ENCODE measurements around the gene DENND6A. TPM values are rescaled to one million over a fixed set of nuclear protein-coding genes. Genes with fewer than 3 reads are reported as not detected.
"Not testable (repeated sequence)": the region's sequence is repeated elsewhere in the genome, so short reads cannot be mapped to it uniquely, and the experiment has no call there.

The DENND6A gene, protein sequence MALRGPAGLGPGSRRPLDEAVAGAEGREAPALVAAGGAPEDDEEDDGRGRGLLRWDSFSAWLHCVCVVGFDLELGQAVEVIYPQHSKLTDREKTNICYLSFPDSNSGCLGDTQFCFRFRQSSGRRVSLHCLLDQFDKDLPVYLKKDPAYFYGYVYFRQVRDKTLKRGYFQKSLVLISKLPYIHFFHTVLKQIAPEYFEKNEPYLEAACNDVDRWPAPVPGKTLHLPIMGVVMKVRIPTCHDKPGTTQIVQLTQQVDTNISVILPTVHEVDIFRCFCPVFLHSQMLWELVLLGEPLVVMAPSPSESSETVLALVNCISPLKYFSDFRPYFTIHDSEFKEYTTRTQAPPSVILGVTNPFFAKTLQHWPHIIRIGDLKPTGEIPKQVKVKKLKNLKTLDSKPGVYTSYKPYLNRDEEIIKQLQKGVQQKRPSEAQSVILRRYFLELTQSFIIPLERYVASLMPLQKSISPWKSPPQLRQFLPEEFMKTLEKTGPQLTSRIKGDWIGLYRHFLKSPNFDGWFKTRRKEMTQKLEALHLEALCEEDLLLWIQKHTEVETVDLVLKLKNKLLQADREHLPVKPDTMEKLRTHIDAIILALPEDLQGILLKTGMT
- total RNA-seq, result 23.5 TPM

- ATAC-seq, result peak; percentile 93
These were observed at the start of gene DENND6A for GRCh38 chr3:57692396-57693147. TSS of gene DENND6A (minus strand) at chr3:57693077. CDS start at chr3:57693018, 59 bp downstream.

- ATAC-seq, result no peak
These were observed 47.1 kb upstream of the DENND6A start for GRCh38 chr3:57740027-57740426.

- no peak for ATAC-seq
These were observed 45.5 kb upstream of the DENND6A start for GRCh38 chr3:57738391-57738790.

DNA sequence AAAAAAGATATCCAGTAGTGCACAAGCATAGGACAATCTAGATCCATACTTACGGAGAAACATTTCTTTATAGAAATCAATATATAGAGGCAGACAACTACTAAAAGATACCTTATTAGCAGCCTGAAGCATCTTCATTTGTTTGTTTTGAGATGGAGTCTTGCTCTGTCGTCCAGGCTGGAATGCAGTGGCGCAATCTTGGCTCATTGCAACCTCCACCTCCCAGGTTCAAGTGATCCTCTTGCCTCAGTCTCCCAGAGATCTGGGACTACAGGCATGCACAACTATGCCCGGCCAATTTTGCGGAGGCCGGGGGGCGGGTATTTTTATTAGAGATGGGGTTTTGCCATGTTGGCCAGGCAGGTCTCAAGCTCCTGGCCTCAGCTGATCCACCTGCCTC, 45.0 kb upstream of the DENND6A start:
- ATAC-seq, result no peak

- no peak for ATAC-seq
These were observed 42.5 kb upstream of the DENND6A start for GRCh38 chr3:57735405-57735804.

- ATAC-seq, result peak; percentile 62
These were observed 40.9 kb upstream of the DENND6A start for GRCh38 chr3:57733790-57734189.

DNA sequence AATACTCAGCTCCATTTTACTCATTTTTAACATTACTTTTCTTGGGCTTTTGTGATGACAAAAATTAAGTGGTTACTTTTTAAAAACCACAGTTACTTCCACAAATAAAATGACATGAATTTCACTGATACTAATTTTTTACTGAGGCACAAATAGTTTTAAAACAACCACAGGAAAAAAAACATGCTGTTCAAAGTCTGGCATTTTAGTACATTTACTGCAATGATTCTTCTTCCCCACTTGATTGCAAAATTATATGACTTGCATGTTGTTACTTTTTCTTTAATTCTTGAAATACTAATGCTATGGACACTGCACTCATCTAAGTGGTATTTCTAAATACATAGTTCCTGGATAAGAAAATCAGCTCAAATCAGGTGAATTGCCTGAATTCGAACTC, 38.4 kb upstream of the DENND6A start:
- no peak for ATAC-seq

GRCh38 chr3:57730682-57731081, 37.8 kb upstream of the DENND6A start:
- no peak for ATAC-seq

- ATAC-seq, result no peak
These were observed 36.6 kb upstream of the DENND6A start for GRCh38 chr3:57729334-57730045.

- peak; percentile 63 for ATAC-seq
These were observed 34.2 kb upstream of the DENND6A start for GRCh38 chr3:57727106-57727505.

DNA sequence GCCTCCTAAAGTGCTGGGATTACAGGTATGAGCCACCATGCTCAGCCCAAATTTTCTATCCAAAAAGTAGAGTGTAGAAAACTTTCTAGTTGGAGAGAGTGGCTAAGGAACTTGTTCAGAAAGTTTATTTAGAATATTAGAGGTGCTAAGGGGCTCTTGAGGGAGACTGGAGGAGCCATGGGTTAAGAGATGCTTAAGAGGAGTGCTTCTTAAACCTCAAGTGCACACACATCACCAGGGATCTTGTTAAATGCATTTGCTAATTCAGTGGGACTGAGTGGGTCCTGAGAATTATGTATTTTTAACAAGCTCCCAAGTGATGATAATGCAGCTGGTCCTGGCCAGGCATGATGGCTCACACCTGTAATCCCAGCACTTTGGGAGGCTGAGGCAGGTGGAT, 33.5 kb upstream of the DENND6A start:
- no peak for ATAC-seq

GRCh38 chr3:57718118-57718517, 25.2 kb upstream of the DENND6A start:
- ATAC-seq, result no peak

GRCh38 chr3:57717205-57717868, 24.5 kb upstream of the DENND6A start:
- ATAC-seq, result peak; percentile 93

DNA sequence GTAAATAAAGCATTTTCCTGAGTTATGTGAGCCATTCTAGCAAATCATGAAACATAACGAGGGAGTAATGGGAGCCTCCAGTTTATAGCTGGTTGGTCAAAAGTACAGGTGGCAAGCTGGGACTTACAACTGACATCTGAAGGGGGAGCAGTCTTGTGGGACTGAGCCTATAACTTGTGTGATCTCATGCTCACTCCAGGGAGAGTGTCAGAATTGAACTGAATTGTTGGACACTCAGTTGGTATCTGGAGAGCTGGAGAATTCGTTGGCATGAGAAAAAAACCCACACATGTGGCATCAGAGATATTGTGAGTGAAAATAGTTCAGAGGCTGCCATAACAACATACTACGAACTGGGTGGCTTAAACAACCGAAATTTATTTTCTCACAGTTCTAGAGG, 22.8 kb upstream of the DENND6A start:
- ATAC-seq, result no peak

DNA sequence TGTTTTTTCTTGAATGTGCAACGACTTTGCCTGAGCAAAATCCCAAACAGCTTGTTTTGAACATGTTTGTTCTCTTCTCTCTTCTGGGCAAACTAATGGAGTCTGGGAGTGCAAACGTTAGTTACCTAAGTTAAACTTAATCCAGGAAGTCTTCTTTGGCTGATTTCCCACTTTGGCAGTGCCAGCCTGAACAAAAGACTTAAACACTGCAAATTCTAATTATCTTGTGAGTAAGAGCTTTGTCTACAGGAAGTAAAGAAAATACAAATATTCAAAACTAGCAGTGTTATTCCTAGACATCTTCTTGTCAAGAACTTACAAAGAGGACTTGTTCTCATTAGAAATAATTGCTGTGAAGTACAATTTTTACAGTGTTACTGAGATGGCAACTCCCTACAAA, 16.7 kb upstream of the DENND6A start:
- peak; percentile 47 for ATAC-seq

- ATAC-seq, result no peak
These were observed 16.2 kb upstream of the DENND6A start for GRCh38 chr3:57709031-57709430.

GRCh38 chr3:57706462-57706861, 13.6 kb upstream of the DENND6A start:
- ATAC-seq, result peak; percentile 99

DNA sequence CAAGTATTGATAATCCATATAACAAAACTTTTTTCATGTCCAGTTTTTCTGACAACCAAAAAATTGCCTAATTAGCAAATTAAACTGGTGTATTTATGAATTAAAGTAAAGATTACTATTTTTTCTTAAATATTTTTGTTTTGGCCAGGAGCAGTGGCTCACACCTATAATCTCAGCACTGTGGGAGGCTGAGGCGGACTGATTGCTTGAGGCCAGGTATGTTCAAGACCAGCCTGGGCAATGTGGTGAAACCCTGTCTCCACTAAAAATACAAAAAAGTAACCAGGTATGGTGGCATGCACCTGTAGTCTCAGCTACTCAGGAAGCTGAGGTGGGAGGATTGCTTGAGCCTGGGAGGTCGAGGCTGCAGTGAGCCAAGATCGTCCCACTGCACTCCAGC, 12.5 kb upstream of the DENND6A start:
- not testable (repeated sequence) for ATAC-seq

- no peak for ATAC-seq
These were observed 8.9 kb upstream of the DENND6A start for GRCh38 chr3:57701781-57702180.

GRCh38 chr3:57700737-57701136, 7.9 kb upstream of the DENND6A start:
- ATAC-seq, result no peak

DNA sequence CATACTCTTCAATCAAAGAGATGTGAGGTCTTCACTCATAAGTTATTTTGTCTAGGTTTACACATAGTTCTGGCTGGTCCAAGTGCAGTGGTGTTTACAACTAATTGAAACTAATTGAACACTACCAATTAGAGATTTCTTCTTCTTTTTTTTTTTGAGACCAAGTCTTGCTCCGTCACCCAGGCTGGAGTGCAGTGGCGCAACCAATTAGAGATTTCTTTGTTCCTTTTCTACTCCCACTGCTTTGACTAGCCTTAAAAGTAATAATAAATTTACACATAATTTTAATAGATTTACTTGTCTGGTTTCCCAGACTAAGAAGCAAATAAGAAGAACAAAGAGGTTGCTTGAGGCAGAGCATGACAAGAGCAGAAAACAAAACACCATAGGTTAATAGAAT, 6.7 kb upstream of the DENND6A start:
- no peak for ATAC-seq

- ATAC-seq, result peak; percentile 33
These were observed 4.0 kb upstream of the DENND6A start for GRCh38 chr3:57696801-57697321.

All from esophagus mucosa (tissue), 1 donor.